K562 (cell line): Measurements from ENCODE around the gene ZC3H18. TPM values are rescaled to one million over a fixed set of nuclear protein-coding genes. Genes with fewer than 3 reads are reported as not detected.

ENCODE experiments used
- ATAC-seq: fragments of 200-7000 bp; cut with Tn5 transposase; 3 replicates; pipeline ENCODE4 v1.9.1; 2020; ENCODE audit warnings: moderate library complexity
- BruUV-seq: library from RNA; stranded (reverse); fragments of 400-500 nt; replicated peaks from 2 replicates; lab custom pipeline; 2021; lab: Mats Ljungman, UMichigan
- CTCF ChIA-PET: fragments of 300-600 bp; formaldehyde crosslinking; extraction: SDS; loops from one replicate; lab custom pipeline; 2021; ENCODE audit warnings: low intra/inter-chr PET ratio; lab: Yijun Ruan, JAX
- POLR2A ChIA-PET: fragments of 300-600, 350-650 bp; sonication (Branson Sonifier 250); formaldehyde crosslinking; extraction: SDS; loops from one replicate; lab custom pipeline; 2021; ENCODE audit warnings: antibody characterized with exemption, inconsistent platforms; lab: Yijun Ruan, JAX
- DNase-seq, 4 experiments: peaks; one replicate each; pipeline versions ENCODE4 v3.0.0 to v3.0.0-alpha.2; 2011 to 2018; ENCODE audit warnings: low spot score in 3 of 4, mixed read lengths in 3 of 4; ENCODE audit errors: extremely low read depth in 1 of 4
- FAIRE-seq: peaks from 2 replicates; lab custom pipeline; 2011; peaks lifted over from hg19 to GRCh38; lab: Jason Lieb, UNC
- H2AFZ ChIP-seq: 2 replicates; pipeline ENCODE4 v1.6.0; 2011; ENCODE audit warnings: low read depth, low read length, control low read depth, inconsistent platforms
- H3K27ac ChIP-seq: fragments of 200-600 bp; 3 replicates; pipeline ENCODE4 v1.8.0; 2011; ENCODE audit warnings: low read depth, mild to moderate bottlenecking, control low read depth, inconsistent platforms, low read length, moderate library complexity, mixed read lengths; ENCODE audit errors: extremely low read depth
- H3K27me3 ChIP-seq, 2 experiments: fragments of 300-600 bp in 1 of 2; 2 replicates in 1 of 2; 3 replicates in 1 of 2; pipeline versions ENCODE4 v1.6.0 to v1.8.0; 2011; ENCODE audit warnings: inconsistent platforms in 2 of 2, low read length in 2 of 2, mild to moderate bottlenecking in 1 of 2, mixed read lengths in 1 of 2, moderate library complexity in 1 of 2; ENCODE audit not compliant: control insufficient read depth in 2 of 2, insufficient read depth in 2 of 2
- H3K36me3 ChIP-seq: fragments of 300-600 bp; 3 replicates; pipeline ENCODE4 v1.8.0; 2011; ENCODE audit warnings: mild to moderate bottlenecking, low read length, inconsistent platforms; ENCODE audit not compliant: control insufficient read depth, insufficient read depth
- H3K4me1 ChIP-seq, 2 experiments: fragments of 200-600 bp in 1 of 2; replicated peaks in 1 of 2; 2 replicates in 1 of 2; 3 replicates in 1 of 2; pipeline versions ENCODE4 v1.5.1 to v1.8.0; 2011; ENCODE audit warnings: inconsistent platforms in 2 of 2, low read length in 2 of 2, mild to moderate bottlenecking in 1 of 2, mixed read lengths in 1 of 2, moderate library complexity in 1 of 2; ENCODE audit not compliant: control insufficient read depth in 2 of 2, insufficient read depth in 2 of 2
- H3K4me2 ChIP-seq: 2 replicates; pipeline ENCODE4 v1.6.1; 2011; ENCODE audit warnings: low read length, control low read depth, inconsistent platforms, mixed read lengths; ENCODE audit not compliant: insufficient read depth
- H3K4me3 ChIP-seq: fragments of 200-600 bp; sonication (generic), shearing (Covaris generic); 2 replicates; pipeline ENCODE4 v1.5.1; 2016; ENCODE audit warnings: control low read depth, inconsistent platforms
- H3K79me2 ChIP-seq: fragments of 200-600 bp; 3 replicates; pipeline ENCODE4 v1.8.0; 2011; ENCODE audit warnings: low read length, inconsistent platforms; ENCODE audit not compliant: control insufficient read depth, insufficient read depth
- H3K9ac ChIP-seq, 2 experiments: 2 replicates each; pipeline versions ENCODE4 v1.6.0 to v1.6.1; 2011; ENCODE audit warnings: low read depth in 2 of 2, low read length in 2 of 2, control low read depth in 1 of 2, inconsistent platforms in 1 of 2, mild to moderate bottlenecking in 1 of 2, mixed read lengths in 1 of 2; ENCODE audit not compliant: insufficient read depth in 1 of 2
- H3K9me1 ChIP-seq: one replicate; pipeline ENCODE4 v1.6.0; 2011; ENCODE audit warnings: inconsistent platforms, mild to moderate bottlenecking, low read length, moderate library complexity; ENCODE audit not compliant: control insufficient read depth, insufficient read depth
- H3K9me3 ChIP-seq: replicated peaks from 2 replicates; pipeline ENCODE4 v1.5.1; 2011; ENCODE audit warnings: low read depth, low read length, inconsistent platforms; ENCODE audit not compliant: control insufficient read depth, insufficient read depth
- H4K20me1 ChIP-seq: replicated peaks from 2 replicates; pipeline ENCODE4 v1.6.1; 2011; ENCODE audit warnings: low read length, inconsistent platforms, mixed read lengths; ENCODE audit not compliant: control insufficient read depth, insufficient read depth
- CEBPG ChIP-seq, 3 experiments: fragments of 200-800 bp in 1 of 3; sonication (Bioruptor generic) in 1 of 3; sonication (generic) in 1 of 3; formaldehyde crosslinking in 1 of 3; IDR thresholded peaks in 2 of 3; conservative IDR thresholded peaks in 1 of 3; 2 replicates each; pipeline versions ENCODE4 v1.6.1 to v1.8.0; 2016 to 2022; ENCODE audit warnings: missing compliant biosample characterization in 2 of 3, missing genetic modification characterization in 2 of 3, mild to moderate bottlenecking in 1 of 3, missing genetic modification reagents in 1 of 3
- CSDE1 ChIP-seq, 2 experiments: fragments of 450-650 bp; IDR thresholded peaks; 2 replicates each; pipeline ENCODE4 v1.6.1; 2016; ENCODE audit warnings: mild to moderate bottlenecking in 1 of 2
- CTCF ChIP-seq, 3 experiments: IDR thresholded peaks in 2 of 3; conservative IDR thresholded peaks in 1 of 3; 2 replicates each; pipeline ENCODE4 v1.5.1; 2011 to 2012; ENCODE audit warnings: low read length in 3 of 3, mild to moderate bottlenecking in 3 of 3, control low read depth in 2 of 3, improper control_type of control experiment in 1 of 3, inconsistent platforms in 1 of 3, low read depth in 1 of 3, mixed read lengths in 1 of 3, moderate library complexity in 1 of 3; ENCODE audit not compliant: insufficient read depth in 2 of 3
- HMGN3 ChIP-seq: IDR thresholded peaks from 2 replicates; pipeline ENCODE4 v1.6.1; 2011; ENCODE audit warnings: borderline replicate concordance, low read depth, mild to moderate bottlenecking, mixed read lengths, low read length; ENCODE audit not compliant: insufficient read length; ENCODE audit errors: extremely low read depth
- HNRNPLL ChIP-seq: fragments of 200-400 bp; formaldehyde crosslinking; IDR thresholded peaks from 2 replicates; pipeline ENCODE4 v1.6.1; 2017; ENCODE audit warnings: low read length, low read depth, mild to moderate bottlenecking; ENCODE audit not compliant: poor library complexity, severe bottlenecking
- MAZ ChIP-seq, 2 experiments: fragments of 450-650 bp in 1 of 2; sonication (generic) in 1 of 2; formaldehyde crosslinking; IDR thresholded peaks in 1 of 2; conservative IDR thresholded peaks in 1 of 2; 2 replicates each; pipeline versions ENCODE4 v1.4.0 to v1.5.0; 2020; ENCODE audit warnings: mild to moderate bottlenecking in 1 of 2, missing genetic modification reagents in 1 of 2
- NFATC3 ChIP-seq: fragments of 450-650 bp; IDR thresholded peaks from 2 replicates; pipeline ENCODE4 v1.6.1; 2017; ENCODE audit warnings: mild to moderate bottlenecking
- NFXL1 ChIP-seq: fragments of 450-650 bp; formaldehyde crosslinking; IDR thresholded peaks from 2 replicates; pipeline ENCODE4 v1.4.0; 2021; ENCODE audit warnings: mild to moderate bottlenecking
- NONO ChIP-seq, 2 experiments: fragments of 200-400 bp in 1 of 2; fragments of 450-650 bp in 1 of 2; formaldehyde crosslinking in 1 of 2; IDR thresholded peaks; 2 replicates each; pipeline ENCODE4 v1.6.1; 2017; ENCODE audit warnings: low read depth in 2 of 2, mild to moderate bottlenecking in 2 of 2, moderate library complexity in 2 of 2, low read length in 1 of 2
- POLR2G ChIP-seq: fragments of 200-400 bp; formaldehyde crosslinking; IDR thresholded peaks from 2 replicates; pipeline ENCODE4 v1.6.1; 2017; ENCODE audit warnings: low read depth, mild to moderate bottlenecking, antibody characterized with exemption, low read length, moderate library complexity
- PTTG1 ChIP-seq: fragments of 450-650 bp; IDR thresholded peaks from 2 replicates; pipeline ENCODE4 v1.6.1; 2016; ENCODE audit warnings: low read depth, mild to moderate bottlenecking, missing genetic modification characterization, missing compliant biosample characterization
- SRSF7 ChIP-seq: fragments of 200-400 bp; formaldehyde crosslinking; optimal IDR thresholded peaks from 2 replicates; pipeline ENCODE3; 2017; ENCODE audit warnings: mild to moderate bottlenecking, low read depth, low read length
- SUPT5H ChIP-seq: fragments of 450-650 bp; IDR thresholded peaks from 2 replicates; pipeline ENCODE4 v1.6.1; 2016
- TCF7 ChIP-seq: sonication (generic); IDR thresholded peaks from 2 replicates; pipeline ENCODE4 v1.6.1; 2016; ENCODE audit warnings: antibody characterized with exemption, borderline replicate concordance
- WHSC1 ChIP-seq: IDR thresholded peaks from one replicate; pipeline ENCODE4 v1.6.1; 2012; ENCODE audit warnings: low read length, control low read depth, inconsistent platforms
- ZBED1 ChIP-seq: IDR thresholded peaks from 2 replicates; pipeline ENCODE4 v1.6.1; 2014
- ZNF57 ChIP-seq: fragments of 450-650 bp; formaldehyde crosslinking; IDR thresholded peaks from 2 replicates; pipeline ENCODE4 v1.4.0; 2020; ENCODE audit warnings: mild to moderate bottlenecking, moderate library complexity
- WGBS: fragments of 100-300 bp; shearing (Covaris generic); methylation state at CpG from one replicate; pipeline ENCODE4 v1.1.6; 2016; ENCODE audit warnings: low coverage, mixed read lengths; ENCODE audit not compliant: insufficient coverage; ENCODE audit errors: missing lambda C conversion rate; 5-methylcytosine and 5-hydroxymethylcytosine counted together
- in situ Hi-C: fragments of 300-500 bp; cut with MboI; formaldehyde crosslinking; loops from 4 replicates; pipeline ENCODE4 v1.15.0; 2018; ENCODE audit warnings: inconsistent platforms, mixed read lengths
- intact Hi-C: fragments of 100-400 bp; cut with micrococcal nuclease; formaldehyde crosslinking; loops from 2 replicates; pipeline ENCODE4 v1.14.2; 2022
- polyA plus RNA-seq, 8 experiments: library from polyadenylated mRNA; depleted of rRNA in 4 of 8; stranded (reverse) in 5 of 8; unstranded in 3 of 8; fragments of >200 nt; fragmentation: Nextera tagmentation in 2 of 8; fragmentation: Illumina TruSeq in 1 of 8; extraction: Ambion mirVana in 2 of 8; extraction: Trizol in 1 of 8; gene quantifications; 2 replicates each; pipeline versions ENCODE4 v1.2.1 to v1.2.3, GENCODE V29; 2011 to 2014; ENCODE audit warnings: inconsistent platforms in 1 of 8, missing spikeins in 1 of 8
- total RNA-seq, 7 experiments: library from RNA; depleted of rRNA in 6 of 7; stranded (reverse); fragments of >200 nt in 6 of 7; fragmentation: Illumina TruSeq in 2 of 7; extraction: Trizol in 2 of 7; gene quantifications; 2 replicates each; pipeline versions ENCODE4 v1.2.1 to v1.2.3, GENCODE V29; 2011 to 2021; ENCODE audit warnings: low replicate concordance in 1 of 7
- TF ChIP-seq, protein P1 (sequence below): fragments of 250-450 bp; sonication (Bioruptor Pico); IDR thresholded peaks from 2 replicates; pipeline ENCODE4 v1.4.0; 2020; ENCODE audit warnings: mild to moderate bottlenecking, moderate library complexity, borderline replicate concordance

ZC3H18 gene
- total and polyA plus RNA-seq, 9 of the 15 experiments (the other 6 are each of a cell fraction or from before 2014, with no cell fraction given) = 1.7 to 88.7 (median 26.9) TPM

DNA sequence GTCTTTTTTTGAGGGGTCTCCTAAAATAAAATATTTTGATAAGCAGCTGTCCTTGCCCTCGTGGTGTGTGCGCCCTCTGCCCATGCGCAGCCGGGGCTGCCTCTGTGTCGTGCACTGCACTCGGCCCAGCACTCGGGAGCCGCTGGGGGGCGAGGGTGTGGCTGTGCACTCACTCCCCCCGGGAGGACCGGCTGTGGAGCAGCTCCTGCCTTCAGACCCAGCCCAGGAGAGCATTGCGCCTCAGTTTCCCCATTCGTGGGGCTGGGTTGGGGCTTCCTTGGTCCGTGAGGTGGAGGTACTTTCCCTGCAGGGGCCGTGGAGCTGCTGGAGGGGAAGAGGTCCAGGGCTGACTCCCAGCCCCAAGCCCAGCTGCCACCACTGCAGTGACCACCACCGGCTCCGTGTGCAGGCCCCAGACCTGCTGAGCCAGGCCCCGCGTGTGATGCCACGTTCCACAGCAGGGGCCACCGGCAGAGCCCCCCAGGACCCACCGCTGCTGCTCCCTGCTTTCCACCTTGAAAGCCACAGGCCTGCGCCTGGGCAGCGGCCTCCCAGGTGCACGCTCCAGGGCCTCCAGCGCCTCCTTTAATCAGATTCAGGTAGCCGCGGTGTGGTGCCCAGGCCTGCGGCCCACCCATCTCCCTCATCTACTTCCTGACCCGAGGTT, 61.9 kb downstream of the ZC3H18 start:
- no TSS peak for BruUV-seq
- Histone ChIP-seq H3K27me3 (no peaks in the 10 kb centered on the region), H3K9me3 (no peaks in the 10 kb centered on the region), H3K9ac (no peak overlapping the region; a peak in 1 of 4 replicates), H3K4me2 (no peak overlapping the region), H3K9me1 (no peaks in the 10 kb centered on the region), H2AFZ (no peak overlapping the region), H3K27ac (no peak overlapping the region), H3K4me1 (peaks cover 26 to 71% of the 10 kb centered on the region in 2 experiments), H3K36me3 (peaks cover 61% of the 10 kb centered on the region), H3K79me2 (no peaks in the 10 kb centered on the region), H3K4me3 (no peak overlapping the region), H4K20me1 (peaks cover 16% of the 10 kb centered on the region; the same call in 1 of the 2 replicates)
- no peak for FAIRE-seq
- DNase-seq = no peak
- ChIA-PET POLR2A (interaction anchor here (0.8 to 1.1 kb wide), 2 partner anchors 15 to 80 kb away, joined by 3 to 4 read pairs; no protein-coding TSS in a partner anchor), CTCF (no interaction called here)
- intact Hi-C loops (no loop called here), in situ Hi-C loops (no loop called here)
- 81% methylated on average over 28 of the region's 30 CpGs for WGBS
- no peak for ATAC-seq
- TF ChIP-seq CSDE1 (IDR thresholded peaks at IDR 0.05) (no peak), CEBPG (CRISPR knock-in tag; IDR thresholded peaks at IDR 0.05) (no peak), CEBPG (tag; conservative IDR thresholded peaks at IDR 0.05 in 1 of 2, IDR thresholded peaks at IDR 0.05 in 1 of 2) (no peak), POLR2G (peak; percentile 50; the same call in 1 of the 2 replicates), CTCF (IDR thresholded peaks at IDR 0.05 in 2 of 3, conservative IDR thresholded peaks at IDR 0.05 in 1 of 3; ENCODE audit: insufficient read depth in 2 of 3, low read depth in 1 of 3, low read length in 3 of 3) (no peak), PTTG1 (no peak), ZBED1 (no peak), HMGN3 (peak; percentile 30), WHSC1 (no peak), NFXL1 (CRISPR knock-in tag) (no peak), NFATC3 (no peak), MAZ (CRISPR knock-in tag; conservative IDR thresholded peaks at IDR 0.05 in 1 of 2, IDR thresholded peaks at IDR 0.05 in 1 of 2) (no peak), TCF7 (no peak), SRSF7 (no peak), ZNF57 (CRISPR knock-in tag) (no peak), NONO (IDR thresholded peaks at IDR 0.05; ENCODE audit: low read depth in 2 of 2, low read length in 1 of 2) (no peak), SUPT5H (no peak), HNRNPLL (no peak)
- TF ChIP-seq, protein P1, sequence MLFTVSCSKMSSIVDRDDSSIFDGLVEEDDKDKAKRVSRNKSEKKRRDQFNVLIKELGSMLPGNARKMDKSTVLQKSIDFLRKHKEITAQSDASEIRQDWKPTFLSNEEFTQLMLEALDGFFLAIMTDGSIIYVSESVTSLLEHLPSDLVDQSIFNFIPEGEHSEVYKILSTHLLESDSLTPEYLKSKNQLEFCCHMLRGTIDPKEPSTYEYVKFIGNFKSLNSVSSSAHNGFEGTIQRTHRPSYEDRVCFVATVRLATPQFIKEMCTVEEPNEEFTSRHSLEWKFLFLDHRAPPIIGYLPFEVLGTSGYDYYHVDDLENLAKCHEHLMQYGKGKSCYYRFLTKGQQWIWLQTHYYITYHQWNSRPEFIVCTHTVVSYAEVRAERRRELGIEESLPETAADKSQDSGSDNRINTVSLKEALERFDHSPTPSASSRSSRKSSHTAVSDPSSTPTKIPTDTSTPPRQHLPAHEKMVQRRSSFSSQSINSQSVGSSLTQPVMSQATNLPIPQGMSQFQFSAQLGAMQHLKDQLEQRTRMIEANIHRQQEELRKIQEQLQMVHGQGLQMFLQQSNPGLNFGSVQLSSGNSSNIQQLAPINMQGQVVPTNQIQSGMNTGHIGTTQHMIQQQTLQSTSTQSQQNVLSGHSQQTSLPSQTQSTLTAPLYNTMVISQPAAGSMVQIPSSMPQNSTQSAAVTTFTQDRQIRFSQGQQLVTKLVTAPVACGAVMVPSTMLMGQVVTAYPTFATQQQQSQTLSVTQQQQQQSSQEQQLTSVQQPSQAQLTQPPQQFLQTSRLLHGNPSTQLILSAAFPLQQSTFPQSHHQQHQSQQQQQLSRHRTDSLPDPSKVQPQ (CRISPR knock-in tag) = no peak
